BLaER1 treated with 17β-estradiol and CSF1 and Interleukin-3, amounts not matched to agents 10 nM and 100 nM (cell line): ENCODE data around the gene MYEOV.

Source experiments
- H3K27ac ChIP-seq, 11 experiments: shearing (Covaris generic); formaldehyde crosslinking; 2 replicates each; pipeline ENCODE4 v1.8.1; 2022
- H3K27me3 ChIP-seq, 11 experiments: shearing (Covaris generic); formaldehyde crosslinking; 2 replicates each; pipeline ENCODE4 v1.8.1; 2022
- H3K36me3 ChIP-seq, 11 experiments: shearing (Covaris generic); formaldehyde crosslinking; 2 replicates each; pipeline ENCODE4 v1.8.1; 2022
- H3K4me1 ChIP-seq, 10 experiments: shearing (Covaris generic); formaldehyde crosslinking; 2 replicates each; pipeline ENCODE4 v1.8.1; 2022
- H3K4me2 ChIP-seq, 11 experiments: shearing (Covaris generic); formaldehyde crosslinking; 2 replicates each; pipeline ENCODE4 v1.8.1; 2022
- H3K4me3 ChIP-seq, 10 experiments: shearing (Covaris generic); formaldehyde crosslinking; 2 replicates each; pipeline ENCODE4 v1.8.1; 2022
- H3K9ac ChIP-seq, 11 experiments: shearing (Covaris generic); formaldehyde crosslinking; 2 replicates each; pipeline ENCODE4 v1.8.1; 2022
- H3K9me3 ChIP-seq, 11 experiments: shearing (Covaris generic); formaldehyde crosslinking; replicated peaks in 1 of 11; 2 replicates each; pipeline ENCODE4 v1.8.1; 2022
- H4K20me1 ChIP-seq, 11 experiments: shearing (Covaris generic); formaldehyde crosslinking; 2 replicates each; pipeline ENCODE4 v1.8.1; 2022
- Cebpa-rat ChIP-seq, 11 experiments: shearing (Covaris generic); IDR thresholded peaks; 2 replicates each; pipeline ENCODE4 v1.8.1; 2022

The MYEOV gene

GRCh38 chr11:69288883-69289242 lies 5.1 kb upstream of the MYEOV start:
- no peak overlapping the region for H3K4me2 ChIP-seq
- H3K27me3 ChIP-seq: no peaks in the 10 kb centered on the region
- peaks cover 0 to 12% (median 0%) of the 10 kb centered on the region in 11 experiments; a peak in 3 of 22 replicates for H3K9me3 ChIP-seq
- no peak overlapping the region for H3K9ac ChIP-seq
- H4K20me1 ChIP-seq: no peaks in the 10 kb centered on the region
- H3K27ac ChIP-seq: no peak overlapping the region
- no peaks in the 10 kb centered on the region for H3K36me3 ChIP-seq
- H3K4me1 ChIP-seq: peaks cover 7 to 36% (median 31%) of the 10 kb centered on the region in 10 experiments; a peak in 18 of 20 replicates
- H3K4me3 ChIP-seq: no peak overlapping the region
- TF ChIP-seq Cebpa-rat (IDR thresholded peaks at IDR 0.05): no peak

GRCh38 chr11:69290806-69291205 lies 3.1 kb upstream of the MYEOV start:
- Histone ChIP-seq H3K4me1 (peaks cover 25 to 55% (median 51%) of the 10 kb centered on the region in 10 experiments), H3K4me2 (no peak overlapping the region), H4K20me1 (no peaks in the 10 kb centered on the region), H3K27ac (no peak overlapping the region), H3K27me3 (peaks cover 0 to 7% (median 0%) of the 10 kb centered on the region in 11 experiments; a peak in 1 of 22 replicates), H3K4me3 (no peak overlapping the region), H3K9me3 (peaks cover 0 to 12% (median 0%) of the 10 kb centered on the region in 11 experiments; a peak in 3 of 22 replicates), H3K9ac (no peak overlapping the region), H3K36me3 (no peaks in the 10 kb centered on the region)
- TF ChIP-seq Cebpa-rat (IDR thresholded peaks at IDR 0.05): no peak

GRCh38 chr11:69291459-69292110 lies 2.4 kb upstream of the MYEOV start:
- Histone ChIP-seq H4K20me1 (peaks cover 0 to under 1% (median 0%) of the 10 kb centered on the region in 11 experiments; a peak in 1 of 22 replicates), H3K4me2 (no peak overlapping the region), H3K27ac (no peak overlapping the region), H3K9me3 (peaks cover 0 to 14% (median 0%) of the 10 kb centered on the region in 11 experiments; a peak in 3 of 22 replicates), H3K4me3 (no peak overlapping the region), H3K27me3 (peaks cover 0 to 8% (median 0%) of the 10 kb centered on the region in 11 experiments; a peak in 1 of 22 replicates), H3K36me3 (no peaks in the 10 kb centered on the region), H3K9ac (no peak overlapping the region), H3K4me1 (peaks cover 33 to 59% (median 55%) of the 10 kb centered on the region in 10 experiments)
- TF ChIP-seq Cebpa-rat (IDR thresholded peaks at IDR 0.05): no peak

- peaks cover 0 to 16% (median 0%) of the 10 kb centered on the region in 11 experiments; a peak in 3 of 22 replicates for H3K9me3 ChIP-seq
- H3K4me3 ChIP-seq: no peak overlapping the region
- no peaks in the 10 kb centered on the region for H3K36me3 ChIP-seq
- H3K4me1 ChIP-seq: peaks cover 37 to 57% (median 52%) of the 10 kb centered on the region in 10 experiments
- H3K27ac ChIP-seq: peak overlapping the region in 1 of 11 experiments; percentile 54; a peak in 1 of 22 replicates
- peak overlapping the region in 6 of 11 experiments; percentile 16 to 47 (median 20); a peak in 6 of 22 replicates for H3K4me2 ChIP-seq
- peaks cover 0 to 7% (median 0%) of the 10 kb centered on the region in 11 experiments; a peak in 3 of 22 replicates for H4K20me1 ChIP-seq
- peaks cover 0 to 8% (median 0%) of the 10 kb centered on the region in 11 experiments; a peak in 2 of 22 replicates for H3K27me3 ChIP-seq
- H3K9ac ChIP-seq: no peak overlapping the region
- no peak for TF ChIP-seq Cebpa-rat (IDR thresholded peaks at IDR 0.05)
Measured at GRCh38 chr11:69292221-69292648, 1.7 kb upstream of the MYEOV start.

- H3K9ac ChIP-seq: no peak overlapping the region; a peak in 1 of 22 replicates
- peaks cover 0 to 13% (median 0%) of the 10 kb centered on the region in 11 experiments; a peak in 3 of 22 replicates for H3K9me3 ChIP-seq
- H3K4me3 ChIP-seq: no peak overlapping the region
- peak overlapping the region in 5 of 11 experiments; percentile 6 to 54 (median 30); a peak in 4 of 22 replicates for H3K27ac ChIP-seq
- H3K36me3 ChIP-seq: no peaks in the 10 kb centered on the region
- H3K4me1 ChIP-seq: peaks cover 44 to 58% (median 54%) of the 10 kb centered on the region in 10 experiments
- H4K20me1 ChIP-seq: peaks cover 0 to 14% (median 0%) of the 10 kb centered on the region in 11 experiments; a peak in 3 of 22 replicates
- TF ChIP-seq Cebpa-rat (IDR thresholded peaks at IDR 0.05): no peak
- peak overlapping the region; percentile 1 to 47 (median 25); a peak in 18 of 22 replicates for H3K4me2 ChIP-seq
- peaks cover 0 to 8% (median 0%) of the 10 kb centered on the region in 11 experiments; a peak in 2 of 22 replicates for H3K27me3 ChIP-seq
Measured at GRCh38 chr11:69293087-69293486, 868 bp upstream of the MYEOV start.

GRCh38 chr11:69294571-69295078 lies 670 bp downstream of the MYEOV start:
- peaks cover 0 to 10% (median 0%) of the 10 kb centered on the region in 11 experiments; a peak in 2 of 22 replicates for H3K9me3 ChIP-seq
- H3K27me3 ChIP-seq: peaks cover 0 to 8% (median 0%) of the 10 kb centered on the region in 11 experiments; a peak in 2 of 22 replicates
- H3K4me2 ChIP-seq: peak overlapping the region; percentile 70 to 100 (median 91)
- peak overlapping the region in 7 of 11 experiments; percentile 11 to 87 (median 79); a peak in 11 of 22 replicates for H3K9ac ChIP-seq
- H4K20me1 ChIP-seq: peaks cover 0 to 17% (median 0%) of the 10 kb centered on the region in 11 experiments; a peak in 3 of 22 replicates
- no peak overlapping the region for H3K4me3 ChIP-seq
- H3K27ac ChIP-seq: peak overlapping the region in 9 of 11 experiments; percentile 89 to 98 (median 94); a peak in 18 of 22 replicates
- peaks cover 58 to 73% (median 69%) of the 10 kb centered on the region in 10 experiments for H3K4me1 ChIP-seq
- no peak for TF ChIP-seq Cebpa-rat (IDR thresholded peaks at IDR 0.05)
- H3K36me3 ChIP-seq: no peaks in the 10 kb centered on the region

- Histone ChIP-seq H3K27ac (peak overlapping the region in 10 of 11 experiments; percentile 89 to 98 (median 94); a peak in 19 of 22 replicates), H3K4me2 (peak overlapping the region; percentile 70 to 100 (median 91)), H3K4me3 (peak overlapping the region in 4 of 10 experiments; percentile 27 to 55 (median 38); a peak in 4 of 20 replicates), H3K4me1 (peaks cover 65 to 80% (median 77%) of the 10 kb centered on the region in 10 experiments), H3K9me3 (peaks cover 0 to 10% (median 0%) of the 10 kb centered on the region in 11 experiments; a peak in 2 of 22 replicates), H4K20me1 (peaks cover 0 to 17% (median 0%) of the 10 kb centered on the region in 11 experiments; a peak in 3 of 22 replicates), H3K27me3 (peaks cover 0 to 8% (median 0%) of the 10 kb centered on the region in 11 experiments; a peak in 2 of 22 replicates), H3K9ac (peak overlapping the region in 9 of 11 experiments; percentile 11 to 87 (median 78); a peak in 14 of 22 replicates), H3K36me3 (no peaks in the 10 kb centered on the region)
- no peak for TF ChIP-seq Cebpa-rat (IDR thresholded peaks at IDR 0.05)
Measured at GRCh38 chr11:69295079-69295994, 1.4 kb downstream of the MYEOV start.
